Measurements from ENCODE around the gene RASGRP3.
"Not testable (repeated sequence)": the region's sequence is repeated elsewhere in the genome, so short reads cannot be mapped to it uniquely, and the experiment has no call there.

The RASGRP3 gene

GRCh38 chr2:33476131-33476792 lies at the start of gene RASGRP3:
Gene RASGRP3 (plus strand): TSS chr2:33476649. CDS start chr2:33515137, 38,488 bp downstream.
- peak; percentile 75 for ATAC-seq
- DNase-seq: peak; percentile 61

- DNase-seq (no peak), ATAC-seq (no peak)
Measured at GRCh38 chr2:33426666-33427231, 49.7 kb upstream of the RASGRP3 start.

- ATAC-seq (no peak), DNase-seq (no peak)
Measured at GRCh38 chr2:33430077-33430476, 46.4 kb upstream of the RASGRP3 start.

- DNase-seq (no peak), ATAC-seq (no peak)
Measured at GRCh38 chr2:33430856-33431255, 45.6 kb upstream of the RASGRP3 start.

GRCh38 chr2:33432871-33433270 lies 43.6 kb upstream of the RASGRP3 start:
- DNase-seq: no peak
- no peak for ATAC-seq

GRCh38 chr2:33433279-33434235 lies 42.9 kb upstream of the RASGRP3 start:
- no peak for DNase-seq
- ATAC-seq: no peak

GRCh38 chr2:33435518-33435917 lies 40.9 kb upstream of the RASGRP3 start:
- ATAC-seq: no peak
- DNase-seq: no peak

- DNase-seq (no peak), ATAC-seq (no peak)
Measured at GRCh38 chr2:33436083-33436482, 40.4 kb upstream of the RASGRP3 start.

GRCh38 chr2:33437297-33437696 lies 39.2 kb upstream of the RASGRP3 start:
- ATAC-seq (no peak), DNase-seq (no peak)

- DNase-seq (no peak), ATAC-seq (no peak)
Measured at GRCh38 chr2:33437815-33438214, 38.6 kb upstream of the RASGRP3 start.

GRCh38 chr2:33441235-33441810 lies 35.1 kb upstream of the RASGRP3 start:
- ATAC-seq: no peak
- no peak for DNase-seq

GRCh38 chr2:33442052-33442451 lies 34.4 kb upstream of the RASGRP3 start:
- not testable (repeated sequence) for ATAC-seq, DNase-seq

GRCh38 chr2:33442528-33443079 lies 33.8 kb upstream of the RASGRP3 start:
- no peak for DNase-seq
- ATAC-seq: no peak

GRCh38 chr2:33443274-33443829 lies 33.1 kb upstream of the RASGRP3 start:
- ATAC-seq: no peak
- DNase-seq: no peak

GRCh38 chr2:33444967-33445366 lies 31.5 kb upstream of the RASGRP3 start:
- DNase-seq: no peak
- ATAC-seq: no peak

- ATAC-seq (no peak), DNase-seq (no peak)
Measured at GRCh38 chr2:33448220-33448899, 28.1 kb upstream of the RASGRP3 start.

- ATAC-seq (no peak), DNase-seq (no peak)
Measured at GRCh38 chr2:33451214-33451613, 25.2 kb upstream of the RASGRP3 start.

GRCh38 chr2:33451825-33452224 lies 24.6 kb upstream of the RASGRP3 start:
- no peak for DNase-seq
- no peak for ATAC-seq

- no peak for ATAC-seq
- DNase-seq: no peak
Measured at GRCh38 chr2:33452545-33452944, 23.9 kb upstream of the RASGRP3 start.

GRCh38 chr2:33453905-33454479 lies 22.5 kb upstream of the RASGRP3 start:
- ATAC-seq (no peak), DNase-seq (no peak)
